H1 (cell line): ENCODE measurements around the gene VSIG2. TPM values are rescaled to one million over a fixed set of nuclear protein-coding genes. Genes with fewer than 3 reads are reported as not detected.

Source experiments
- CHD2 ChIP-seq: IDR thresholded peaks from 2 replicates; pipeline ENCODE4 v1.6.1; 2012; ENCODE audit warnings: low read length, improper control_type of control experiment
- CHD7 ChIP-seq: fragments of 300-600 bp; sonication (generic); IDR thresholded peaks from 2 replicates; pipeline ENCODE4 v1.7.1; 2012; ENCODE audit warnings: low read length, moderate library complexity, mild to moderate bottlenecking, inconsistent platforms; ENCODE audit not compliant: insufficient replicate concordance
- HDAC6 ChIP-seq: IDR thresholded peaks from one replicate; pipeline ENCODE4 v1.7.1; 2012; ENCODE audit warnings: low read depth, mild to moderate bottlenecking, inconsistent platforms, low read length, moderate library complexity
- JUN ChIP-seq: IDR thresholded peaks from 2 replicates; pipeline ENCODE4 v1.6.1; 2011; ENCODE audit warnings: low read depth, mild to moderate bottlenecking, improper control_type of control experiment, low read length
- JUND ChIP-seq: IDR thresholded peaks from 2 replicates; pipeline ENCODE4 v1.6.1; 2011; ENCODE audit warnings: mild to moderate bottlenecking, improper control_type of control experiment, low read length
- NANOG ChIP-seq: IDR thresholded peaks from 2 replicates; pipeline ENCODE4 v1.6.1; 2011; ENCODE audit warnings: low read length, low read depth, mild to moderate bottlenecking, inconsistent platforms; ENCODE audit not compliant: insufficient read depth, poor library complexity, severe bottlenecking
- POLR2AphosphoS5 ChIP-seq: IDR thresholded peaks from 2 replicates; pipeline ENCODE4 v1.6.1; 2011; ENCODE audit warnings: low read depth, low read length
- POU5F1 ChIP-seq: IDR thresholded peaks from 2 replicates; pipeline ENCODE4 v1.6.1; 2011; ENCODE audit warnings: low read depth, mild to moderate bottlenecking, low read length, moderate library complexity
- RAD21 ChIP-seq, 2 experiments: IDR thresholded peaks in 1 of 2; conservative IDR thresholded peaks in 1 of 2; 2 replicates each; pipeline ENCODE4 v1.6.1; 2011; ENCODE audit warnings: low read depth in 2 of 2, low read length in 2 of 2, improper control_type of control experiment in 1 of 2, inconsistent platforms in 1 of 2, mild to moderate bottlenecking in 1 of 2, moderate library complexity in 1 of 2
- RXRA ChIP-seq: IDR thresholded peaks from 2 replicates; pipeline ENCODE4 v1.6.1; 2011; ENCODE audit warnings: low read depth, mild to moderate bottlenecking, low read length, moderate library complexity; ENCODE audit not compliant: insufficient read depth
- polyA plus RNA-seq, 7 experiments: library from polyadenylated mRNA; depleted of rRNA in 3 of 7; stranded (reverse) in 5 of 7; unstranded in 2 of 7; fragments of >200 nt in 5 of 7; fragments of 200-250 nt in 2 of 7; gene quantifications; 1 replicate in 5 of 7; 2 replicates in 1 of 7; 4 replicates in 1 of 7; pipeline versions ENCODE4 v1.2.1 to v1.2.3, GENCODE V29; 2011 to 2013; ENCODE audit warnings: missing spikeins in 2 of 7, mixed read lengths in 2 of 7
- total RNA-seq: library from RNA; stranded (reverse); fragmentation: NEBNext Ultra II Directional; extraction: Animal tissue kit (Norgen Biotek cat#: 25700); gene quantifications from 2 replicates; pipeline ENCODE4 v1.2.1, GENCODE V29; 2021

Gene VSIG2
- total and polyA plus RNA-seq, 2 of the 8 experiments (the other 6 are each of a cell fraction or from before 2014, with no cell fraction given), result 0.18 TPM; not detected in 1

- no peak for TF ChIP-seq CHD7
- no peak for TF ChIP-seq POU5F1
- TF ChIP-seq RAD21 (IDR thresholded peaks at IDR 0.05 in 1 of 2, conservative IDR thresholded peaks at IDR 0.05 in 1 of 2; ENCODE audit: low read depth in 2 of 2, low read length in 2 of 2), result peak; percentile 59 to 66
- no peak for TF ChIP-seq JUND
- no peak for TF ChIP-seq CHD2
- TF ChIP-seq RXRA, result no peak
- TF ChIP-seq HDAC6, result no peak
- no peak for TF ChIP-seq NANOG
- TF ChIP-seq POLR2AphosphoS5, result 0 out of 2 replicates have a peak, but pooled peaks have one; percentile 31
- TF ChIP-seq JUN, result no peak
Observed at GRCh38 chr11:124763156-124763947, 11.3 kb upstream of the VSIG2 start (continued).
